ENCODE measurements around the gene MGLL.

DNA sequence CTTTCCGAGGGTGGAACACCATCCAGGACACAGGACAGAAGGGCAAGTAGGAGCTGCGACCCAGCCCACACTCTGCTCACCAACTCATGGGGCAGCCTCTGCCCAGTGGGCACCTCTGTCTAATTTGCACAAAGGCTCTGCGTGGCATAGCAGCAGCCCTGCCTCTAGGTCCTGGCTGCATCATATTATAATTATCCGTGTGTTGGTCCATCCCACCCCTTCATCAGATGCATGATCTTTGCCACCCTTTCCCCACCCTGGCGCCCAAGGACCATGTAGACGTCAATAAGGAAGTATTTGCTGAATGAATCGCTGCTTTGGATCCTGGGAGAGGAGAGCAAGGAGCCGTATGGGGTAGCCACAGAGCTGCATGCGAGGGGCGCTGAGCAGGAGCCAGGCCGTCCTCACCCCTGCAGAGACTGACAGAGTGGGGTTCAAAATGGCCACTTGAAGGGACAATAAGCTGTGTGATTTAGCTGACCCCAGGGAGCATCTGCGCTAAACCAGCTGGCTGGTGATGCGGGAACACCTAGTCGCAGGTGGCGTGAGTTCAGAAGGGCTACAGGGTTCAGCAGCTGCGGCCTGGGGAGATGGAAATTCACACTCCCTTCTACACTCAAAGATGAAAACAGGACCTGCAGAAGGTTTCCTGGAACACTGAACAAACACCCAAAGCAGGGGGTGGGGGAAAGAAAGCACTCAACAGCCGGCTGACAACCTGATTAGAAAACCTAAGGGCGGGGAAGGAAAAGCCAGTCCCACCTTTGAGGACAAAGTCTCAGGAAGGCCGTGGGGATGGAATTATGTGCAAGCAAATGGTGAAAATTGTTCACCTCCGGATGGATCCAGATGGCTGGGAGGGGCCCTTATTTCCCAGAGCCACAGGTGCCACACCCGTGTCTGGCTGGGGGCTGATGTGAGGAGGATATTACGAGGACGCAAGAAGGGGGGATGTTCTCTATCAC, 6.4 kb downstream of the MGLL start:
- TF ChIP-seq, protein P1, sequence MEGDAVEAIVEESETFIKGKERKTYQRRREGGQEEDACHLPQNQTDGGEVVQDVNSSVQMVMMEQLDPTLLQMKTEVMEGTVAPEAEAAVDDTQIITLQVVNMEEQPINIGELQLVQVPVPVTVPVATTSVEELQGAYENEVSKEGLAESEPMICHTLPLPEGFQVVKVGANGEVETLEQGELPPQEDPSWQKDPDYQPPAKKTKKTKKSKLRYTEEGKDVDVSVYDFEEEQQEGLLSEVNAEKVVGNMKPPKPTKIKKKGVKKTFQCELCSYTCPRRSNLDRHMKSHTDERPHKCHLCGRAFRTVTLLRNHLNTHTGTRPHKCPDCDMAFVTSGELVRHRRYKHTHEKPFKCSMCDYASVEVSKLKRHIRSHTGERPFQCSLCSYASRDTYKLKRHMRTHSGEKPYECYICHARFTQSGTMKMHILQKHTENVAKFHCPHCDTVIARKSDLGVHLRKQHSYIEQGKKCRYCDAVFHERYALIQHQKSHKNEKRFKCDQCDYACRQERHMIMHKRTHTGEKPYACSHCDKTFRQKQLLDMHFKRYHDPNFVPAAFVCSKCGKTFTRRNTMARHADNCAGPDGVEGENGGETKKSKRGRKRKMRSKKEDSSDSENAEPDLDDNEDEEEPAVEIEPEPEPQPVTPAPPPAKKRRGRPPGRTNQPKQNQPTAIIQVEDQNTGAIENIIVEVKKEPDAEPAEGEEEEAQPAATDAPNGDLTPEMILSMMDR (IDR thresholded peaks at IDR 0.05; ENCODE audit: insufficient read depth, low read length, poor library complexity, severe bottlenecking): no peak
- no peak for TF ChIP-seq EZH2phosphoT487 (conservative IDR thresholded peaks at IDR 0.05; ENCODE audit: low read length)
